Astrocyte of the spinal cord (primary cell): Measurements from ENCODE around the gene FRMD5.

Source experiments
- DNase-seq: peaks from one replicate; pipeline ENCODE4 v3.0.0; 2011; ENCODE audit warnings: low read depth, low spot score
- H3K4me3 ChIP-seq: 2 replicates; pipeline ENCODE4 v1.5.1; 2011; ENCODE audit warnings: low read depth, mild to moderate bottlenecking, low read length, moderate library complexity
- in situ Hi-C: cut with HindIII; loops from 2 replicates; pipeline ENCODE4 v1.10.0; 2017; ENCODE audit warnings: low sequenced_read_pairs
- TF ChIP-seq, protein P1 (sequence below): IDR thresholded peaks from 2 replicates; pipeline ENCODE4 v1.5.1; 2012; ENCODE audit warnings: low read depth, mild to moderate bottlenecking, low read length, inconsistent platforms

FRMD5 gene

GRCh38 chr15:44219073-44219472, 24.0 kb upstream of the FRMD5 start:
- no peak for DNase-seq
- no peak overlapping the region for H3K4me3 ChIP-seq
- in situ Hi-C loops, result no loop called here
- TF ChIP-seq, protein P1, sequence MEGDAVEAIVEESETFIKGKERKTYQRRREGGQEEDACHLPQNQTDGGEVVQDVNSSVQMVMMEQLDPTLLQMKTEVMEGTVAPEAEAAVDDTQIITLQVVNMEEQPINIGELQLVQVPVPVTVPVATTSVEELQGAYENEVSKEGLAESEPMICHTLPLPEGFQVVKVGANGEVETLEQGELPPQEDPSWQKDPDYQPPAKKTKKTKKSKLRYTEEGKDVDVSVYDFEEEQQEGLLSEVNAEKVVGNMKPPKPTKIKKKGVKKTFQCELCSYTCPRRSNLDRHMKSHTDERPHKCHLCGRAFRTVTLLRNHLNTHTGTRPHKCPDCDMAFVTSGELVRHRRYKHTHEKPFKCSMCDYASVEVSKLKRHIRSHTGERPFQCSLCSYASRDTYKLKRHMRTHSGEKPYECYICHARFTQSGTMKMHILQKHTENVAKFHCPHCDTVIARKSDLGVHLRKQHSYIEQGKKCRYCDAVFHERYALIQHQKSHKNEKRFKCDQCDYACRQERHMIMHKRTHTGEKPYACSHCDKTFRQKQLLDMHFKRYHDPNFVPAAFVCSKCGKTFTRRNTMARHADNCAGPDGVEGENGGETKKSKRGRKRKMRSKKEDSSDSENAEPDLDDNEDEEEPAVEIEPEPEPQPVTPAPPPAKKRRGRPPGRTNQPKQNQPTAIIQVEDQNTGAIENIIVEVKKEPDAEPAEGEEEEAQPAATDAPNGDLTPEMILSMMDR, result no peak

- in situ Hi-C loops, result no loop called here
- TF ChIP-seq, protein P1, result no peak
- H3K4me3 ChIP-seq, result no peak overlapping the region
- DNase-seq, result peak; percentile 9
These were observed 21.9 kb upstream of the FRMD5 start for GRCh38 chr15:44216958-44217357.

- TF ChIP-seq, protein P1, result no peak
These were observed 20.5 kb upstream of the FRMD5 start for GRCh38 chr15:44215594-44215993.

GRCh38 chr15:44208956-44209355, 13.9 kb upstream of the FRMD5 start:
- no peak overlapping the region for H3K4me3 ChIP-seq
- in situ Hi-C loops, result no loop called here
- TF ChIP-seq, protein P1, result no peak
- DNase-seq, result no peak

More at GRCh38 chr15:44215594-44215993, 20.5 kb upstream of the FRMD5 start:
- in situ Hi-C loops, result no loop called here
- no peak overlapping the region for H3K4me3 ChIP-seq
- DNase-seq, result peak; percentile 91

- peak; percentile 80 for DNase-seq
- no peak overlapping the region for H3K4me3 ChIP-seq
- in situ Hi-C loops, result no loop called here
- TF ChIP-seq, protein P1, result no peak
These were observed 12.6 kb upstream of the FRMD5 start for GRCh38 chr15:44207643-44208042.

- DNase-seq, result no peak
- TF ChIP-seq, protein P1, result no peak
- in situ Hi-C loops, result no loop called here
- no peak overlapping the region for H3K4me3 ChIP-seq
These were observed 4.3 kb upstream of the FRMD5 start for GRCh38 chr15:44199393-44199792.
